ENCODE measurements around the gene UQCC5.

GRCh38 chr3:52537165-52537620, 788 bp downstream of the UQCC5 start:
- TF ChIP-seq, protein P1, sequence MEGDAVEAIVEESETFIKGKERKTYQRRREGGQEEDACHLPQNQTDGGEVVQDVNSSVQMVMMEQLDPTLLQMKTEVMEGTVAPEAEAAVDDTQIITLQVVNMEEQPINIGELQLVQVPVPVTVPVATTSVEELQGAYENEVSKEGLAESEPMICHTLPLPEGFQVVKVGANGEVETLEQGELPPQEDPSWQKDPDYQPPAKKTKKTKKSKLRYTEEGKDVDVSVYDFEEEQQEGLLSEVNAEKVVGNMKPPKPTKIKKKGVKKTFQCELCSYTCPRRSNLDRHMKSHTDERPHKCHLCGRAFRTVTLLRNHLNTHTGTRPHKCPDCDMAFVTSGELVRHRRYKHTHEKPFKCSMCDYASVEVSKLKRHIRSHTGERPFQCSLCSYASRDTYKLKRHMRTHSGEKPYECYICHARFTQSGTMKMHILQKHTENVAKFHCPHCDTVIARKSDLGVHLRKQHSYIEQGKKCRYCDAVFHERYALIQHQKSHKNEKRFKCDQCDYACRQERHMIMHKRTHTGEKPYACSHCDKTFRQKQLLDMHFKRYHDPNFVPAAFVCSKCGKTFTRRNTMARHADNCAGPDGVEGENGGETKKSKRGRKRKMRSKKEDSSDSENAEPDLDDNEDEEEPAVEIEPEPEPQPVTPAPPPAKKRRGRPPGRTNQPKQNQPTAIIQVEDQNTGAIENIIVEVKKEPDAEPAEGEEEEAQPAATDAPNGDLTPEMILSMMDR (IDR thresholded peaks at IDR 0.05): peak in 1 of 4 experiments; percentile 7
- TF ChIP-seq EP300 (IDR thresholded peaks at IDR 0.05): no peak
